SK-N-SH (cell line): ENCODE data around the gene THYN1. TPM values are rescaled to one million over a fixed set of nuclear protein-coding genes. Genes with fewer than 3 reads are reported as not detected.

Experiments
- CTCF ChIA-PET: fragments of 300-600, 350-600 bp; formaldehyde crosslinking; extraction: SDS; loops from one replicate; lab custom pipeline; 2021; lab: Yijun Ruan, JAX
- POLR2A ChIA-PET: fragments of 350-600 bp; sonication (Branson Sonifier 250); formaldehyde crosslinking; extraction: SDS; loops from one replicate; lab custom pipeline; 2020; ENCODE audit warnings: antibody characterized with exemption, inconsistent platforms; lab: Yijun Ruan, JAX
- DNase-seq: peaks from one replicate; pipeline ENCODE4 v3.0.0; 2012
- H2AFZ ChIP-seq: fragments of 200-600 bp; sonication (generic); 2 replicates; pipeline ENCODE4 v1.8.1; 2016; ENCODE audit warnings: antibody characterized with exemption, mild to moderate bottlenecking, low read depth
- H3F3A ChIP-seq: fragments of 200-600 bp; sonication (generic); replicated peaks from 2 replicates; pipeline ENCODE3; 2016; ENCODE audit warnings: antibody characterized with exemption, mild to moderate bottlenecking; ENCODE audit not compliant: insufficient read depth
- H3K27ac ChIP-seq, 2 experiments: fragments of 200-500 bp in 1 of 2; fragments of 200-600 bp in 1 of 2; sonication (Bioruptor generic) in 1 of 2; sonication (generic), shearing (Covaris generic) in 1 of 2; 2 replicates each; pipeline versions ENCODE4 v1.5.1 to v1.6.1; 2014 to 2016; ENCODE audit warnings: low read depth in 2 of 2, inconsistent platforms in 1 of 2, low read length in 1 of 2, mild to moderate bottlenecking in 1 of 2, mixed read lengths in 1 of 2
- H3K27me3 ChIP-seq: fragments of 200-600 bp; sonication (generic), shearing (Covaris generic); 2 replicates; pipeline ENCODE4 v1.6.1; 2016; ENCODE audit warnings: mixed run types; ENCODE audit not compliant: insufficient read depth
- H3K36me3 ChIP-seq, 2 experiments: fragments of 200-500 bp in 1 of 2; fragments of 200-600 bp in 1 of 2; sonication (Bioruptor generic) in 1 of 2; sonication (generic) in 1 of 2; replicated peaks in 1 of 2; 2 replicates each; pipeline versions ENCODE3 to v1.5.1; 2014 to 2016; ENCODE audit warnings: low read length in 1 of 2, mild to moderate bottlenecking in 1 of 2; ENCODE audit not compliant: insufficient read depth in 2 of 2, control insufficient read depth in 1 of 2
- H3K4me1 ChIP-seq, 2 experiments: fragments of 200-500 bp in 1 of 2; fragments of 200-600 bp in 1 of 2; sonication (Bioruptor generic) in 1 of 2; sonication (generic), shearing (Covaris generic) in 1 of 2; 2 replicates each; pipeline versions ENCODE4 v1.5.1 to v1.6.1; 2014 to 2016; ENCODE audit warnings: low read depth in 1 of 2, low read length in 1 of 2, mixed run types in 1 of 2; ENCODE audit not compliant: insufficient read depth in 2 of 2, control insufficient read depth in 1 of 2
- H3K4me2 ChIP-seq: fragments of 200-600 bp; sonication (generic), shearing (Covaris generic); 2 replicates; pipeline ENCODE4 v1.6.1; 2017; ENCODE audit warnings: mixed run types
- H3K4me3 ChIP-seq, 2 experiments: fragments of 200-500 bp in 1 of 2; fragments of 200-600 bp in 1 of 2; sonication (Bioruptor generic) in 1 of 2; sonication (generic), shearing (Covaris generic) in 1 of 2; 2 replicates each; pipeline versions ENCODE4 v1.5.1 to v1.8.1; 2014 to 2016; ENCODE audit warnings: low read depth in 2 of 2, inconsistent platforms in 1 of 2, low read length in 1 of 2, mild to moderate bottlenecking in 1 of 2, mixed read lengths in 1 of 2, moderate library complexity in 1 of 2
- H3K79me2 ChIP-seq: fragments of 200-600 bp; sonication (generic); 2 replicates; pipeline ENCODE4 v1.8.1; 2017; ENCODE audit warnings: mild to moderate bottlenecking; ENCODE audit not compliant: insufficient read depth
- H3K9ac ChIP-seq: fragments of 200-600 bp; sonication (generic); 2 replicates; pipeline ENCODE4 v1.6.1; 2017; ENCODE audit warnings: mixed run types
- H3K9me2 ChIP-seq: fragments of 200-600 bp; sonication (generic); 2 replicates; pipeline ENCODE4 v1.6.1; 2017; ENCODE audit warnings: mixed run types
- H3K9me3 ChIP-seq: fragments of 200-600 bp; sonication (generic); 2 replicates; pipeline ENCODE4 v1.6.1; 2017; ENCODE audit warnings: mixed run types, mild to moderate bottlenecking, moderate library complexity
- H4K20me1 ChIP-seq: fragments of 200-600 bp; sonication (generic); 2 replicates; pipeline ENCODE4 v1.6.1; 2017; ENCODE audit warnings: mild to moderate bottlenecking, mixed run types; ENCODE audit not compliant: insufficient read depth
- ELF1 ChIP-seq: IDR thresholded peaks from 2 replicates; pipeline ENCODE4 v1.4.0; 2012
- FOSL2 ChIP-seq: IDR thresholded peaks from 2 replicates; pipeline ENCODE4 v1.4.0; 2012; ENCODE audit warnings: low read depth, mild to moderate bottlenecking, moderate library complexity, borderline replicate concordance
- FOXM1 ChIP-seq: IDR thresholded peaks from 2 replicates; pipeline ENCODE4 v1.4.0; 2012; ENCODE audit warnings: low read depth, mild to moderate bottlenecking
- JUND ChIP-seq: IDR thresholded peaks from 2 replicates; pipeline ENCODE4 v1.4.0; 2012
- MXI1 ChIP-seq: IDR thresholded peaks from 2 replicates; pipeline ENCODE4 v1.6.1; 2012; ENCODE audit warnings: mild to moderate bottlenecking, low read depth, low read length, improper control_type of control experiment
- RCOR1 ChIP-seq: fragments of 150-350 bp; IDR thresholded peaks from 2 replicates; pipeline ENCODE4 v1.6.1; 2017; ENCODE audit warnings: antibody characterized with exemption, low read length
- RFX5 ChIP-seq: IDR thresholded peaks from 2 replicates; pipeline ENCODE4 v1.6.1; 2012; ENCODE audit warnings: mild to moderate bottlenecking, improper control_type of control experiment, low read length
- RXRA ChIP-seq: IDR thresholded peaks from 2 replicates; pipeline ENCODE4 v1.4.0; 2012; ENCODE audit warnings: low read depth, mild to moderate bottlenecking, borderline replicate concordance
- TEAD4 ChIP-seq: IDR thresholded peaks from 2 replicates; pipeline ENCODE4 v1.4.0; 2012; ENCODE audit warnings: mild to moderate bottlenecking, borderline replicate concordance; ENCODE audit not compliant: insufficient read depth
- YY1 ChIP-seq: IDR thresholded peaks from 2 replicates; pipeline ENCODE4 v1.4.0; 2012; ENCODE audit warnings: low read depth, mild to moderate bottlenecking
- WGBS: methylation state at CpG from one replicate; pipeline ENCODE4 v1.1.6; 2017; ENCODE audit warnings: low lambda C conversion rate; 5-methylcytosine and 5-hydroxymethylcytosine counted together
- polyA plus RNA-seq, 3 experiments: library from polyadenylated mRNA; depleted of rRNA; stranded (reverse); fragments of >200 nt; gene quantifications; 2 replicates each; pipeline ENCODE4 v1.2.3, GENCODE V29; 2012
- TF ChIP-seq, protein P1 (sequence below): fragments of 150-350 bp; IDR thresholded peaks from 2 replicates; pipeline ENCODE4 v1.6.1; 2016; ENCODE audit warnings: mild to moderate bottlenecking, low read depth, low read length
- TF ChIP-seq, protein P2 (sequence below): IDR thresholded peaks from 2 replicates; pipeline ENCODE4 v1.4.0; 2012; ENCODE audit warnings: low read depth
- TF ChIP-seq, protein P3 (sequence below): fragments of 200-600 bp; sonication (generic); IDR thresholded peaks from 2 replicates; pipeline ENCODE4 v1.6.1; 2017; ENCODE audit warnings: antibody characterized with exemption, mild to moderate bottlenecking, moderate library complexity
- TF ChIP-seq, protein P4 (sequence below): IDR thresholded peaks from 2 replicates; pipeline ENCODE4 v1.4.0; 2012; ENCODE audit warnings: low read depth, borderline replicate concordance

Gene THYN1
- polyA plus RNA-seq, 1 of the 3 experiments (the other 2 are of a cell fraction), result 61.8 TPM

- no peak overlapping the region for H3K4me3 ChIP-seq
- POLR2A ChIA-PET, result no interaction called here
- 71% methylated on average over 4 of the region's 4 CpGs for WGBS
Observed at GRCh38 chr11:134278356-134278755, 25.2 kb upstream of the THYN1 start.

More at GRCh38 chr11:134278356-134278755, 25.2 kb upstream of the THYN1 start:
- no peak overlapping the region for H2AFZ ChIP-seq
- no peaks in the 10 kb centered on the region for H3F3A ChIP-seq
- H3K27me3 ChIP-seq, result peaks cover 42% of the 10 kb centered on the region
- H3K9me2 ChIP-seq, result no peaks in the 10 kb centered on the region
- H3K4me1 ChIP-seq, result peaks cover 0 to 7% of the 10 kb centered on the region in 2 experiments; a peak in 1 of 4 replicates
- DNase-seq, result no peak
- no peaks in the 10 kb centered on the region for H4K20me1 ChIP-seq
- H3K4me2 ChIP-seq, result no peak overlapping the region
- CTCF ChIA-PET, result interaction anchor here (1.3 kb wide), 1 partner anchor 16 kb away, joined by 4 read pairs; no protein-coding TSS in a partner anchor
- H3K27ac ChIP-seq, result no peak overlapping the region
- H3K9me3 ChIP-seq, result no peaks in the 10 kb centered on the region
- no peaks in the 10 kb centered on the region for H3K79me2 ChIP-seq
- H3K9ac ChIP-seq, result no peak overlapping the region
- no peak for TF ChIP-seq TEAD4
- TF ChIP-seq RCOR1, result no peak
- no peak for TF ChIP-seq FOXM1
- TF ChIP-seq, protein P1, sequence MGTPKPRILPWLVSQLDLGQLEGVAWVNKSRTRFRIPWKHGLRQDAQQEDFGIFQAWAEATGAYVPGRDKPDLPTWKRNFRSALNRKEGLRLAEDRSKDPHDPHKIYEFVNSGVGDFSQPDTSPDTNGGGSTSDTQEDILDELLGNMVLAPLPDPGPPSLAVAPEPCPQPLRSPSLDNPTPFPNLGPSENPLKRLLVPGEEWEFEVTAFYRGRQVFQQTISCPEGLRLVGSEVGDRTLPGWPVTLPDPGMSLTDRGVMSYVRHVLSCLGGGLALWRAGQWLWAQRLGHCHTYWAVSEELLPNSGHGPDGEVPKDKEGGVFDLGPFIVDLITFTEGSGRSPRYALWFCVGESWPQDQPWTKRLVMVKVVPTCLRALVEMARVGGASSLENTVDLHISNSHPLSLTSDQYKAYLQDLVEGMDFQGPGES, result no peak
- TF ChIP-seq FOSL2, result no peak
- TF ChIP-seq ELF1, result no peak
- no peak for TF ChIP-seq JUND
- TF ChIP-seq, protein P2, sequence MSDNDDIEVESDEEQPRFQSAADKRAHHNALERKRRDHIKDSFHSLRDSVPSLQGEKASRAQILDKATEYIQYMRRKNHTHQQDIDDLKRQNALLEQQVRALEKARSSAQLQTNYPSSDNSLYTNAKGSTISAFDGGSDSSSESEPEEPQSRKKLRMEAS, result no peak
- no peak for TF ChIP-seq YY1
- TF ChIP-seq MXI1, result no peak
- no peak for TF ChIP-seq RXRA
- no peak for TF ChIP-seq RFX5
- TF ChIP-seq, protein P3, sequence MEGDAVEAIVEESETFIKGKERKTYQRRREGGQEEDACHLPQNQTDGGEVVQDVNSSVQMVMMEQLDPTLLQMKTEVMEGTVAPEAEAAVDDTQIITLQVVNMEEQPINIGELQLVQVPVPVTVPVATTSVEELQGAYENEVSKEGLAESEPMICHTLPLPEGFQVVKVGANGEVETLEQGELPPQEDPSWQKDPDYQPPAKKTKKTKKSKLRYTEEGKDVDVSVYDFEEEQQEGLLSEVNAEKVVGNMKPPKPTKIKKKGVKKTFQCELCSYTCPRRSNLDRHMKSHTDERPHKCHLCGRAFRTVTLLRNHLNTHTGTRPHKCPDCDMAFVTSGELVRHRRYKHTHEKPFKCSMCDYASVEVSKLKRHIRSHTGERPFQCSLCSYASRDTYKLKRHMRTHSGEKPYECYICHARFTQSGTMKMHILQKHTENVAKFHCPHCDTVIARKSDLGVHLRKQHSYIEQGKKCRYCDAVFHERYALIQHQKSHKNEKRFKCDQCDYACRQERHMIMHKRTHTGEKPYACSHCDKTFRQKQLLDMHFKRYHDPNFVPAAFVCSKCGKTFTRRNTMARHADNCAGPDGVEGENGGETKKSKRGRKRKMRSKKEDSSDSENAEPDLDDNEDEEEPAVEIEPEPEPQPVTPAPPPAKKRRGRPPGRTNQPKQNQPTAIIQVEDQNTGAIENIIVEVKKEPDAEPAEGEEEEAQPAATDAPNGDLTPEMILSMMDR, result no peak
- TF ChIP-seq, protein P4, sequence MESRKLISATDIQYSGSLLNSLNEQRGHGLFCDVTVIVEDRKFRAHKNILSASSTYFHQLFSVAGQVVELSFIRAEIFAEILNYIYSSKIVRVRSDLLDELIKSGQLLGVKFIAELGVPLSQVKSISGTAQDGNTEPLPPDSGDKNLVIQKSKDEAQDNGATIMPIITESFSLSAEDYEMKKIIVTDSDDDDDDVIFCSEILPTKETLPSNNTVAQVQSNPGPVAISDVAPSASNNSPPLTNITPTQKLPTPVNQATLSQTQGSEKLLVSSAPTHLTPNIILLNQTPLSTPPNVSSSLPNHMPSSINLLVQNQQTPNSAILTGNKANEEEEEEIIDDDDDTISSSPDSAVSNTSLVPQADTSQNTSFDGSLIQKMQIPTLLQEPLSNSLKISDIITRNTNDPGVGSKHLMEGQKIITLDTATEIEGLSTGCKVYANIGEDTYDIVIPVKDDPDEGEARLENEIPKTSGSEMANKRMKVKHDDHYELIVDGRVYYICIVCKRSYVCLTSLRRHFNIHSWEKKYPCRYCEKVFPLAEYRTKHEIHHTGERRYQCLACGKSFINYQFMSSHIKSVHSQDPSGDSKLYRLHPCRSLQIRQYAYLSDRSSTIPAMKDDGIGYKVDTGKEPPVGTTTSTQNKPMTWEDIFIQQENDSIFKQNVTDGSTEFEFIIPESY, result no peak
- H3K36me3 ChIP-seq, result no peaks in the 10 kb centered on the region
